ENCODE results near the gene KIF2B. TPM values are rescaled to one million over a fixed set of nuclear protein-coding genes. Genes with fewer than 3 reads are reported as not detected.

The KIF2B gene
- total and polyA plus RNA-seq, 9 of the 15 experiments (the other 6 are each of a cell fraction or from before 2014, with no cell fraction given) = not detected

- TF ChIP-seq CHD7 (IDR thresholded peaks at IDR 0.05; ENCODE audit: low read depth, low read length) (no peak), IRF1 (CRISPR knock-in tag; IDR thresholded peaks at IDR 0.05; ENCODE audit: borderline replicate concordance) (no peak), MEF2D (tag; conservative IDR thresholded peaks at IDR 0.05; ENCODE audit: low read depth) (no peak), MTA1 (IDR thresholded peaks at IDR 0.05; ENCODE audit: borderline replicate concordance) (no peak), KDM2B (CRISPR knock-in tag; IDR thresholded peaks at IDR 0.05) (no peak), PHTF2 (CRISPR knock-in tag; IDR thresholded peaks at IDR 0.05) (no peak), SREBF2 (CRISPR knock-in tag; IDR thresholded peaks at IDR 0.05) (no peak), IRF2 (CRISPR knock-in tag; IDR thresholded peaks at IDR 0.05) (no peak), HLTF (IDR thresholded peaks at IDR 0.05) (no peak)
- TF ChIP-seq, protein P1, sequence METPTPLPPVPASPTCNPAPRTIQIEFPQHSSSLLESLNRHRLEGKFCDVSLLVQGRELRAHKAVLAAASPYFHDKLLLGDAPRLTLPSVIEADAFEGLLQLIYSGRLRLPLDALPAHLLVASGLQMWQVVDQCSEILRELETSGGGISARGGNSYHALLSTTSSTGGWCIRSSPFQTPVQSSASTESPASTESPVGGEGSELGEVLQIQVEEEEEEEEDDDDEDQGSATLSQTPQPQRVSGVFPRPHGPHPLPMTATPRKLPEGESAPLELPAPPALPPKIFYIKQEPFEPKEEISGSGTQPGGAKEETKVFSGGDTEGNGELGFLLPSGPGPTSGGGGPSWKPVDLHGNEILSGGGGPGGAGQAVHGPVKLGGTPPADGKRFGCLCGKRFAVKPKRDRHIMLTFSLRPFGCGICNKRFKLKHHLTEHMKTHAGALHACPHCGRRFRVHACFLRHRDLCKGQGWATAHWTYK (CRISPR knock-in tag; IDR thresholded peaks at IDR 0.05) = no peak
- TF ChIP-seq, protein P2, sequence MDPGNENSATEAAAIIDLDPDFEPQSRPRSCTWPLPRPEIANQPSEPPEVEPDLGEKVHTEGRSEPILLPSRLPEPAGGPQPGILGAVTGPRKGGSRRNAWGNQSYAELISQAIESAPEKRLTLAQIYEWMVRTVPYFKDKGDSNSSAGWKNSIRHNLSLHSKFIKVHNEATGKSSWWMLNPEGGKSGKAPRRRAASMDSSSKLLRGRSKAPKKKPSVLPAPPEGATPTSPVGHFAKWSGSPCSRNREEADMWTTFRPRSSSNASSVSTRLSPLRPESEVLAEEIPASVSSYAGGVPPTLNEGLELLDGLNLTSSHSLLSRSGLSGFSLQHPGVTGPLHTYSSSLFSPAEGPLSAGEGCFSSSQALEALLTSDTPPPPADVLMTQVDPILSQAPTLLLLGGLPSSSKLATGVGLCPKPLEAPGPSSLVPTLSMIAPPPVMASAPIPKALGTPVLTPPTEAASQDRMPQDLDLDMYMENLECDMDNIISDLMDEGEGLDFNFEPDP (CRISPR knock-in tag; IDR thresholded peaks at IDR 0.05) = no peak
Measured at GRCh38 chr17:53794875-53795274, 27.9 kb upstream of the KIF2B start (continued).

All from K562 (cell line).